H1 (cell line): ENCODE measurements around the gene LRRTM4. TPM values are rescaled to one million over a fixed set of nuclear protein-coding genes. Genes with fewer than 3 reads are reported as not detected.

Source experiments
- CTCF ChIA-PET: fragments of 300-600 bp; sonication (Branson Sonifier 250); formaldehyde crosslinking; loops from one replicate; lab custom pipeline; 2021; ENCODE audit not compliant: partially characterized antibody; lab: Charles Lee
- POLR2A ChIA-PET: fragments of 300-600 bp; sonication (Branson Sonifier 250); formaldehyde crosslinking; loops from one replicate; lab custom pipeline; 2021; ENCODE audit warnings: inconsistent platforms; ENCODE audit not compliant: partially characterized antibody; lab: Charles Lee
- DNase-seq, 2 experiments: peaks; one replicate each; pipeline versions ENCODE4 v3.0.0 to v3.0.0-alpha.2; 2010 to 2022; ENCODE audit warnings: low spot score in 2 of 2, low read depth in 1 of 2, mixed read lengths in 1 of 2
- FAIRE-seq: peaks from 2 replicates; lab custom pipeline; 2011; peaks lifted over from hg19 to GRCh38; lab: Jason Lieb, UNC
- H2AFZ ChIP-seq: 2 replicates; pipeline ENCODE4 v1.8.1; 2012; ENCODE audit warnings: low read length, inconsistent platforms
- H2AK5ac ChIP-seq: 2 replicates; pipeline ENCODE4 v1.6.1; 2013; ENCODE audit warnings: low read depth, low read length
- H2BK120ac ChIP-seq: replicated peaks from 2 replicates; pipeline ENCODE3; 2013; ENCODE audit warnings: low read depth, low read length, inconsistent platforms
- H2BK12ac ChIP-seq: 2 replicates; pipeline ENCODE4 v1.6.1; 2013; ENCODE audit warnings: low read depth, low read length
- H2BK15ac ChIP-seq: 2 replicates; pipeline ENCODE4 v1.6.1; 2013; ENCODE audit warnings: low read length
- H2BK20ac ChIP-seq: 2 replicates; pipeline ENCODE4 v1.6.1; 2013; ENCODE audit warnings: low read length
- H2BK5ac ChIP-seq: 2 replicates; pipeline ENCODE4 v1.6.1; 2013; ENCODE audit warnings: low read depth, low read length
- H3K14ac ChIP-seq: 2 replicates; pipeline ENCODE4 v1.6.1; 2013; ENCODE audit warnings: inconsistent platforms; ENCODE audit not compliant: insufficient read length
- H3K18ac ChIP-seq: 2 replicates; pipeline ENCODE4 v1.6.1; 2013; ENCODE audit warnings: low read length; ENCODE audit errors: extremely low read depth
- H3K23ac ChIP-seq: 2 replicates; pipeline ENCODE4 v1.6.1; 2013; ENCODE audit warnings: inconsistent platforms; ENCODE audit not compliant: insufficient read length
- H3K23me2 ChIP-seq: 2 replicates; pipeline ENCODE4 v1.6.1; 2013; ENCODE audit warnings: low read depth, low read length
- H3K27ac ChIP-seq: 2 replicates; pipeline ENCODE4 v1.6.1; 2011; ENCODE audit warnings: low read depth, low read length, inconsistent platforms
- H3K27me3 ChIP-seq, 4 experiments: replicated peaks in 1 of 4; 1 replicate in 1 of 4; 2 replicates in 3 of 4; pipeline versions ENCODE4 v1.6.1 to v1.8.1; 2011 to 2013; ENCODE audit warnings: low read length in 3 of 4, mild to moderate bottlenecking in 3 of 4, inconsistent platforms in 2 of 4, mixed read lengths in 2 of 4, moderate library complexity in 1 of 4; ENCODE audit not compliant: control insufficient read depth in 3 of 4, insufficient read depth in 3 of 4; ENCODE audit errors: extremely low read depth in 1 of 4
- H3K36me3 ChIP-seq, 4 experiments: 2 replicates each; pipeline versions ENCODE4 v1.6.1 to v1.8.1; 2011 to 2013; ENCODE audit warnings: mild to moderate bottlenecking in 4 of 4, low read length in 3 of 4, moderate library complexity in 2 of 4, control low read depth in 1 of 4, inconsistent platforms in 1 of 4; ENCODE audit not compliant: insufficient read depth in 4 of 4, control insufficient read depth in 2 of 4
- H3K4ac ChIP-seq: replicated peaks from 2 replicates; pipeline ENCODE3; 2013; ENCODE audit warnings: low read length, low read depth, mixed read lengths, inconsistent platforms; ENCODE audit not compliant: insufficient read length
- H3K4me1 ChIP-seq, 4 experiments: replicated peaks in 1 of 4; 1 replicate in 1 of 4; 2 replicates in 3 of 4; pipeline versions ENCODE4 v1.6.1 to v1.8.1; 2011 to 2013; ENCODE audit warnings: low read length in 3 of 4, inconsistent platforms in 2 of 4, mixed read lengths in 1 of 4; ENCODE audit not compliant: insufficient read depth in 4 of 4, control insufficient read depth in 3 of 4
- H3K4me2 ChIP-seq, 2 experiments: 2 replicates each; pipeline versions ENCODE4 v1.6.1 to v1.8.1; 2011 to 2013; ENCODE audit warnings: low read depth in 2 of 2, low read length in 2 of 2, control low read depth in 1 of 2, inconsistent platforms in 1 of 2, mild to moderate bottlenecking in 1 of 2; ENCODE audit not compliant: insufficient read depth in 1 of 2
- H3K4me3 ChIP-seq, 4 experiments: fragments of 200-600, 300-600 bp in 1 of 4; sonication (generic), shearing (Covaris generic), sonication (Bioruptor Twin) in 1 of 4; 2 replicates each; pipeline versions ENCODE4 v1.5.1 to v1.8.1; 2011 to 2016; ENCODE audit warnings: low read length in 4 of 4, low read depth in 3 of 4, control low read depth in 2 of 4, inconsistent platforms in 2 of 4, mild to moderate bottlenecking in 2 of 4, mixed read lengths in 1 of 4, moderate library complexity in 1 of 4; ENCODE audit not compliant: insufficient read depth in 2 of 4; ENCODE audit errors: extremely low read depth in 1 of 4
- H3K56ac ChIP-seq: replicated peaks from 2 replicates; pipeline ENCODE3; 2013; ENCODE audit warnings: low read depth, mild to moderate bottlenecking, mixed read lengths, low read length, inconsistent platforms; ENCODE audit not compliant: insufficient read length
- H3K79me1 ChIP-seq: 2 replicates; pipeline ENCODE4 v1.6.1; 2013; ENCODE audit warnings: low read depth, low read length, control low read depth
- H3K79me2 ChIP-seq, 2 experiments: 2 replicates each; pipeline versions ENCODE4 v1.6.1 to v1.8.1; 2012 to 2013; ENCODE audit warnings: low read length in 2 of 2, mild to moderate bottlenecking in 2 of 2, inconsistent platforms in 1 of 2; ENCODE audit not compliant: insufficient read depth in 2 of 2, control insufficient read depth in 1 of 2
- H3K9ac ChIP-seq, 4 experiments: replicated peaks in 1 of 4; 1 replicate in 1 of 4; 2 replicates in 3 of 4; pipeline versions ENCODE4 v1.6.1 to v1.8.1; 2011 to 2013; ENCODE audit warnings: low read depth in 3 of 4, low read length in 3 of 4, control low read depth in 2 of 4, mild to moderate bottlenecking in 2 of 4, moderate library complexity in 2 of 4, inconsistent platforms in 1 of 4; ENCODE audit errors: extremely low read depth in 1 of 4
- H3K9me3 ChIP-seq, 2 experiments: 2 replicates each; pipeline versions ENCODE4 v1.6.1 to v1.8.1; 2012 to 2013; ENCODE audit warnings: mild to moderate bottlenecking in 2 of 2, moderate library complexity in 2 of 2, control low read depth in 1 of 2, inconsistent platforms in 1 of 2, low read depth in 1 of 2, low read length in 1 of 2, mixed read lengths in 1 of 2; ENCODE audit not compliant: insufficient read depth in 2 of 2
- H4K20me1 ChIP-seq, 2 experiments: replicated peaks in 1 of 2; 2 replicates each; pipeline versions ENCODE3 to v1.8.1; 2011 to 2013; ENCODE audit warnings: inconsistent platforms in 2 of 2, low read length in 2 of 2, mild to moderate bottlenecking in 1 of 2; ENCODE audit not compliant: insufficient read depth in 2 of 2, control insufficient read depth in 1 of 2
- H4K5ac ChIP-seq: 2 replicates; pipeline ENCODE4 v1.6.1; 2013; ENCODE audit warnings: low read length, low read depth, mixed read lengths, inconsistent platforms; ENCODE audit not compliant: insufficient read length
- H4K8ac ChIP-seq: 2 replicates; pipeline ENCODE4 v1.8.0; 2013; ENCODE audit warnings: mild to moderate bottlenecking, moderate library complexity, low read length, inconsistent platforms; ENCODE audit not compliant: insufficient read depth; ENCODE audit errors: extremely low read depth
- H4K91ac ChIP-seq: replicated peaks from 2 replicates; pipeline ENCODE3; 2013; ENCODE audit warnings: low read length, mixed read lengths, inconsistent platforms; ENCODE audit not compliant: insufficient read length
- TBP ChIP-seq: IDR thresholded peaks from 2 replicates; pipeline ENCODE4 v1.6.1; 2011; ENCODE audit warnings: low read depth, low read length, improper control_type of control experiment
- ZNF274 ChIP-seq: IDR thresholded peaks from 2 replicates; pipeline ENCODE4 v1.7.0; 2012; ENCODE audit warnings: low read length, borderline replicate concordance; ENCODE audit errors: extremely low read depth
- WGBS, 2 experiments: shearing (Covaris generic) in 1 of 2; methylation state at CpG; one replicate each; pipeline versions ENCODE4 v1.1.6 to v1.1.7; 2013 to 2015; ENCODE audit warnings: low lambda C conversion rate in 2 of 2, mixed read lengths in 2 of 2, inconsistent platforms in 1 of 2, low coverage in 1 of 2, missing lambda C conversion rate in 1 of 2; ENCODE audit not compliant: insufficient replicate concordance in 2 of 2, insufficient coverage in 1 of 2, insufficient read length in 1 of 2; ENCODE audit errors: extremely low coverage in 1 of 2, missing lambda C conversion rate in 1 of 2; 5-methylcytosine and 5-hydroxymethylcytosine counted together
- polyA plus RNA-seq, 7 experiments: library from polyadenylated mRNA; depleted of rRNA in 3 of 7; stranded (reverse) in 5 of 7; unstranded in 2 of 7; fragments of >200 nt in 5 of 7; fragments of 200-250 nt in 2 of 7; gene quantifications; 1 replicate in 5 of 7; 2 replicates in 1 of 7; 4 replicates in 1 of 7; pipeline versions ENCODE4 v1.2.1 to v1.2.3, GENCODE V29; 2011 to 2013; ENCODE audit warnings: missing spikeins in 2 of 7, mixed read lengths in 2 of 7
- total RNA-seq: library from RNA; stranded (reverse); fragmentation: NEBNext Ultra II Directional; extraction: Animal tissue kit (Norgen Biotek cat#: 25700); gene quantifications from 2 replicates; pipeline ENCODE4 v1.2.1, GENCODE V29; 2021

Gene LRRTM4
- total and polyA plus RNA-seq, 2 of the 8 experiments (the other 6 are each of a cell fraction or from before 2014, with no cell fraction given): 3.6 to 9.5 TPM

DNA sequence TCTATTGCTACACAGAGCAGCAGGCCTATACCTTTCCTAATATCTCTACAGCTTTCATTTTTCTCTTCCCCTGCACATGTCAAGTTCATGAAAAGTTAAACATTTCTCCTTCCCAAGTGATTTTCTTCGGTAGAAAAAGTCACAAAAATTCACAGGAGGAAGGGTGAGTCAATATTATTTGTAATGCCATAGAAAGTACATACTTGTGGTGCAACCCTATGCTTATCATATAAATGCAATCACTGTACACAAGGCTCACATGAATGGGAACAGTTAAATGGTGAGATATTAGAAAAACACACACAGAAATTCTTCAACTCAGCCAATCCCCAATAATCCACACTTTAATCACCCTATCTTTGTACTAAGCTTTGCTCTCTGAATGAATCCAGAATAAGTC lies 651.6 kb downstream of the LRRTM4 start:
- whole genome bisulfite sequencing, 2 experiments: 71% methylated on average over 1 of the region's 1 CpG; no CpG with 5 or more reads in 1 of the 2 experiments

More for the DNA sequence above, 651.6 kb downstream of the LRRTM4 start:
- Histone ChIP-seq H2BK5ac (no peak overlapping the region), H3K23ac (no peak overlapping the region), H4K8ac (no peak overlapping the region), H3K23me2 (no peaks in the 10 kb centered on the region), H3K79me2 (no peaks in the 10 kb centered on the region), H2AK5ac (no peak overlapping the region), H4K5ac (no peak overlapping the region), H3K27ac (no peak overlapping the region), H4K91ac (no peak overlapping the region), H3K36me3 (no peaks in the 10 kb centered on the region), H3K27me3 (no peaks in the 10 kb centered on the region), H2AFZ (no peak overlapping the region), H4K20me1 (no peaks in the 10 kb centered on the region), H3K18ac (no peak overlapping the region), H2BK120ac (no peak overlapping the region), H3K9ac (no peak overlapping the region), H3K4ac (no peak overlapping the region), H3K4me2 (no peak overlapping the region)
- ChIA-PET POLR2A (interaction anchor here (1.1 kb wide), 1 partner anchor 185 kb away, joined by 3 read pairs; no protein-coding TSS in a partner anchor), CTCF (interaction anchor here (0.6 to 0.9 kb wide), 3 partner anchors 10 to 321 kb away, joined by 3 read pairs; no protein-coding TSS in a partner anchor)
- FAIRE-seq: no peak
- DNase-seq: no peak
- TF ChIP-seq ZNF274 (no peak), TBP (no peak)
- TF ChIP-seq, all 59 proteins: peak for 0
- Histone ChIP-seq H3K4me3 (no peak overlapping the region), H3K79me1 (no peaks in the 10 kb centered on the region), H3K14ac (no peak overlapping the region), H2BK12ac (no peak overlapping the region), H2BK20ac (no peak overlapping the region), H3K9me3 (no peaks in the 10 kb centered on the region), H2BK15ac (no peak overlapping the region), H3K56ac (no peak overlapping the region), H3K4me1 (0 out of 7 replicates have a peak, but pooled peaks cover 0 to 2% (median 0%) of the 10 kb centered on the region in 4 experiments)
